ENCODE results near the gene FXYD3.

FXYD3 gene

GRCh38 chr19:35136231-35136630, 20.6 kb downstream of the FXYD3 start:
- H3K9me3 ChIP-seq (ENCODE audit: control insufficient read depth, insufficient read depth, low read depth, low read length), result no peaks in the 10 kb centered on the region
- peaks cover 25% of the 10 kb centered on the region for H3K4me1 ChIP-seq (ENCODE audit: control insufficient read depth, insufficient read depth, low read length)
- H3K27me3 ChIP-seq (ENCODE audit: control insufficient read depth, insufficient read depth, low read length), result no peaks in the 10 kb centered on the region; the same call in 1 of the 2 replicates
- H3K27ac ChIP-seq (ENCODE audit: low read depth, low read length), result no peak overlapping the region
- no peak overlapping the region for H3K4me3 ChIP-seq (ENCODE audit: low read depth, low read length)
- H3K9ac ChIP-seq (ENCODE audit: low read length), result no peak overlapping the region
- no peaks in the 10 kb centered on the region for H3K36me3 ChIP-seq (ENCODE audit: control insufficient read depth, insufficient read depth, low read length)

- Histone ChIP-seq H3K4me1 (ENCODE audit: control insufficient read depth, insufficient read depth, low read length) (peaks cover 31% of the 10 kb centered on the region), H3K27me3 (ENCODE audit: control insufficient read depth, insufficient read depth, low read length) (peaks cover 7% of the 10 kb centered on the region), H3K9me3 (ENCODE audit: control insufficient read depth, insufficient read depth, low read depth, low read length) (no peaks in the 10 kb centered on the region), H3K4me3 (ENCODE audit: low read depth, low read length) (no peak overlapping the region), H3K27ac (ENCODE audit: low read depth, low read length) (no peak overlapping the region), H3K36me3 (ENCODE audit: control insufficient read depth, insufficient read depth, low read length) (no peaks in the 10 kb centered on the region), H3K9ac (ENCODE audit: low read length) (no peak overlapping the region)
These were observed 21.5 kb downstream of the FXYD3 start for GRCh38 chr19:35136977-35137702.

- H3K27ac ChIP-seq (ENCODE audit: low read depth, low read length), result no peak within 1 kb of the TSS
- H3K27me3 ChIP-seq (ENCODE audit: control insufficient read depth, insufficient read depth, low read length), result peaks cover 16% of the 10 kb centered on the region
- H3K9ac ChIP-seq (ENCODE audit: low read length), result no peak within 1 kb of the TSS
- H3K4me3 ChIP-seq (ENCODE audit: low read depth, low read length), result no peak within 1 kb of the TSS
- H3K4me1 ChIP-seq (ENCODE audit: control insufficient read depth, insufficient read depth, low read length), result peaks cover 31% of the 10 kb centered on the region
- H3K9me3 ChIP-seq (ENCODE audit: control insufficient read depth, insufficient read depth, low read depth, low read length), result no peaks in the 10 kb centered on the region
- H3K36me3 ChIP-seq (ENCODE audit: control insufficient read depth, insufficient read depth, low read length), result no peaks in the 10 kb centered on the region
These were observed 22.8 kb downstream of the FXYD3 start, which contains the start of gene FXYD1 for GRCh38 chr19:35138305-35138892. TSS of gene FXYD1 (plus strand) at chr19:35138824. CDS start at chr19:35140080, 1,256 bp downstream.

GRCh38 chr19:35140207-35140961, 24.8 kb downstream of the FXYD3 start:
- Histone ChIP-seq H3K9ac (ENCODE audit: low read length) (no peak overlapping the region), H3K27ac (ENCODE audit: low read depth, low read length) (no peak overlapping the region), H3K36me3 (ENCODE audit: control insufficient read depth, insufficient read depth, low read length) (no peaks in the 10 kb centered on the region), H3K27me3 (ENCODE audit: control insufficient read depth, insufficient read depth, low read length) (peaks cover 26% of the 10 kb centered on the region), H3K4me1 (ENCODE audit: control insufficient read depth, insufficient read depth, low read length) (peaks cover 39% of the 10 kb centered on the region), H3K9me3 (ENCODE audit: control insufficient read depth, insufficient read depth, low read depth, low read length) (no peaks in the 10 kb centered on the region), H3K4me3 (ENCODE audit: low read depth, low read length) (peak overlapping the region; percentile 39)

- Histone ChIP-seq H3K9me3 (ENCODE audit: control insufficient read depth, insufficient read depth, low read depth, low read length) (no peaks in the 10 kb centered on the region), H3K27me3 (ENCODE audit: control insufficient read depth, insufficient read depth, low read length) (peaks cover 26% of the 10 kb centered on the region), H3K36me3 (ENCODE audit: control insufficient read depth, insufficient read depth, low read length) (no peaks in the 10 kb centered on the region), H3K4me3 (ENCODE audit: low read depth, low read length) (peak overlapping the region; percentile 78), H3K4me1 (ENCODE audit: control insufficient read depth, insufficient read depth, low read length) (peaks cover 36% of the 10 kb centered on the region), H3K9ac (ENCODE audit: low read length) (peak overlapping the region; percentile 29), H3K27ac (ENCODE audit: low read depth, low read length) (no peak overlapping the region; the same call in 1 of the 2 replicates)
These were observed 25.6 kb downstream of the FXYD3 start for GRCh38 chr19:35140962-35141836.

- Histone ChIP-seq H3K27ac (ENCODE audit: low read depth, low read length) (no peak overlapping the region; the same call in 1 of the 2 replicates), H3K9me3 (ENCODE audit: control insufficient read depth, insufficient read depth, low read depth, low read length) (no peaks in the 10 kb centered on the region), H3K27me3 (ENCODE audit: control insufficient read depth, insufficient read depth, low read length) (peaks cover 26% of the 10 kb centered on the region), H3K36me3 (ENCODE audit: control insufficient read depth, insufficient read depth, low read length) (no peaks in the 10 kb centered on the region), H3K4me3 (ENCODE audit: low read depth, low read length) (peak overlapping the region; percentile 78), H3K9ac (ENCODE audit: low read length) (peak overlapping the region; percentile 29), H3K4me1 (ENCODE audit: control insufficient read depth, insufficient read depth, low read length) (peaks cover 36% of the 10 kb centered on the region)
These were observed 26.4 kb downstream of the FXYD3 start for GRCh38 chr19:35141837-35142605.

GRCh38 chr19:35142606-35143230, 27.1 kb downstream of the FXYD3 start:
- Histone ChIP-seq H3K4me3 (ENCODE audit: low read depth, low read length) (peak overlapping the region; percentile 78), H3K27me3 (ENCODE audit: control insufficient read depth, insufficient read depth, low read length) (peaks cover 26% of the 10 kb centered on the region), H3K27ac (ENCODE audit: low read depth, low read length) (no peak overlapping the region), H3K9me3 (ENCODE audit: control insufficient read depth, insufficient read depth, low read depth, low read length) (no peaks in the 10 kb centered on the region), H3K4me1 (ENCODE audit: control insufficient read depth, insufficient read depth, low read length) (peaks cover 36% of the 10 kb centered on the region), H3K9ac (ENCODE audit: low read length) (peak overlapping the region; percentile 29), H3K36me3 (ENCODE audit: control insufficient read depth, insufficient read depth, low read length) (no peaks in the 10 kb centered on the region)

- Histone ChIP-seq H3K4me1 (ENCODE audit: control insufficient read depth, insufficient read depth, low read length) (peaks cover 36% of the 10 kb centered on the region), H3K9me3 (ENCODE audit: control insufficient read depth, insufficient read depth, low read depth, low read length) (no peaks in the 10 kb centered on the region), H3K27me3 (ENCODE audit: control insufficient read depth, insufficient read depth, low read length) (peaks cover 26% of the 10 kb centered on the region), H3K9ac (ENCODE audit: low read length) (peak within 1 kb of the TSS; percentile 29), H3K4me3 (ENCODE audit: low read depth, low read length) (peak within 1 kb of the TSS; percentile 78), H3K27ac (ENCODE audit: low read depth, low read length) (no peak within 1 kb of the TSS), H3K36me3 (ENCODE audit: control insufficient read depth, insufficient read depth, low read length) (no peaks in the 10 kb centered on the region)
These were observed 27.6 kb downstream of the FXYD3 start, which contains the start of gene FXYD7 for GRCh38 chr19:35143231-35143715. TSS of gene FXYD7 (plus strand) at chr19:35143255. CDS start at chr19:35143334, 79 bp downstream.

GRCh38 chr19:35143818-35144217, 28.2 kb downstream of the FXYD3 start:
- Histone ChIP-seq H3K9me3 (ENCODE audit: control insufficient read depth, insufficient read depth, low read depth, low read length) (no peaks in the 10 kb centered on the region), H3K27me3 (ENCODE audit: control insufficient read depth, insufficient read depth, low read length) (peaks cover 26% of the 10 kb centered on the region), H3K9ac (ENCODE audit: low read length) (no peak overlapping the region), H3K27ac (ENCODE audit: low read depth, low read length) (no peak overlapping the region), H3K36me3 (ENCODE audit: control insufficient read depth, insufficient read depth, low read length) (no peaks in the 10 kb centered on the region), H3K4me3 (ENCODE audit: low read depth, low read length) (peak overlapping the region; percentile 65), H3K4me1 (ENCODE audit: control insufficient read depth, insufficient read depth, low read length) (peaks cover 32% of the 10 kb centered on the region)

All from HUES6 (cell line).